Keratinocyte (primary cell): ENCODE data around the gene RALY. TPM values are rescaled to one million over a fixed set of nuclear protein-coding genes. Genes with fewer than 3 reads are reported as not detected.

Source experiments
- DNase-seq: peaks from one replicate; pipeline ENCODE4 v3.0.0-alpha.2; 2011; ENCODE audit warnings: low read depth, missing footprints, low spot score
- FAIRE-seq: peaks from 2 replicates; lab custom pipeline; 2011; peaks lifted over from hg19 to GRCh38; lab: Jason Lieb, UNC
- H2AFZ ChIP-seq: 2 replicates; pipeline ENCODE4 v1.6.0; 2012; ENCODE audit warnings: low read length, control low read depth, inconsistent platforms; ENCODE audit not compliant: control insufficient read depth
- H3K27ac ChIP-seq: 2 replicates; pipeline ENCODE4 v1.5.1; 2011; ENCODE audit warnings: low read length; ENCODE audit not compliant: control insufficient read depth, insufficient read depth
- H3K27me3 ChIP-seq: 3 replicates; pipeline ENCODE4 v1.6.0; 2011; ENCODE audit warnings: low read length; ENCODE audit not compliant: control insufficient read depth, insufficient read depth; ENCODE audit errors: extremely low read depth
- H3K36me3 ChIP-seq, 2 experiments: 2 replicates in 1 of 2; 3 replicates in 1 of 2; pipeline ENCODE4 v1.5.1; 2011; ENCODE audit warnings: low read length in 2 of 2, mild to moderate bottlenecking in 1 of 2; ENCODE audit not compliant: control insufficient read depth in 2 of 2, insufficient read depth in 2 of 2; ENCODE audit errors: extremely low read depth in 1 of 2
- H3K4me1 ChIP-seq: 3 replicates; pipeline ENCODE4 v1.5.1; 2011; ENCODE audit warnings: low read length; ENCODE audit not compliant: control insufficient read depth, insufficient read depth; ENCODE audit errors: extremely low read depth
- H3K4me2 ChIP-seq: 3 replicates; pipeline ENCODE4 v1.6.0; 2011; ENCODE audit warnings: low read depth, low read length; ENCODE audit not compliant: control insufficient read depth, insufficient read depth; ENCODE audit errors: extremely low read depth
- H3K4me3 ChIP-seq, 3 experiments: fragments of 200-600 bp in 1 of 3; sonication (generic) in 1 of 3; 2 replicates in 2 of 3; 3 replicates in 1 of 3; pipeline ENCODE4 v1.5.1; 2011 to 2016; ENCODE audit warnings: low read length in 3 of 3, mild to moderate bottlenecking in 3 of 3, control low read depth in 2 of 3, inconsistent platforms in 1 of 3, low read depth in 1 of 3, mixed read lengths in 1 of 3, mixed run types in 1 of 3, moderate library complexity in 1 of 3; ENCODE audit not compliant: control insufficient read depth in 2 of 3, insufficient read depth in 2 of 3; ENCODE audit errors: extremely low read depth in 1 of 3
- H3K79me2 ChIP-seq: 2 replicates; pipeline ENCODE4 v1.6.0; 2012; ENCODE audit warnings: low read length; ENCODE audit not compliant: control insufficient read depth, insufficient read depth
- H3K9ac ChIP-seq: 3 replicates; pipeline ENCODE4 v1.6.0; 2011; ENCODE audit warnings: low read length; ENCODE audit not compliant: control insufficient read depth, insufficient read depth; ENCODE audit errors: extremely low read depth
- H3K9me1 ChIP-seq: 3 replicates; pipeline ENCODE4 v1.6.0; 2011; ENCODE audit warnings: low read length; ENCODE audit not compliant: control insufficient read depth, insufficient read depth; ENCODE audit errors: extremely low read depth
- H3K9me3 ChIP-seq: 2 replicates; pipeline ENCODE4 v1.5.1; 2012; ENCODE audit warnings: low read depth, low read length; ENCODE audit not compliant: control insufficient read depth
- H4K20me1 ChIP-seq: 3 replicates; pipeline ENCODE4 v1.6.0; 2011; ENCODE audit warnings: low read length; ENCODE audit not compliant: control insufficient read depth, insufficient read depth; ENCODE audit errors: extremely low read depth
- EZH2 ChIP-seq: IDR thresholded peaks from one replicate; pipeline ENCODE4 v1.6.1; 2012; ENCODE audit warnings: inconsistent platforms, mild to moderate bottlenecking, low read length, moderate library complexity
- dilution Hi-C: fragments of 300-500 bp; cut with MboI; formaldehyde crosslinking; loops from one replicate; pipeline ENCODE4 v1.7.0; 2020; ENCODE audit warnings: low sequenced_read_pairs; ENCODE audit not compliant: extremely low pct_ligation_motif_present
- polyA plus RNA-seq, 5 experiments: library from polyadenylated mRNA; depleted of rRNA in 3 of 5; stranded (reverse) in 3 of 5; stranded (forward) in 1 of 5; unstranded in 1 of 5; fragments of >200 nt; gene quantifications; 1 replicate in 1 of 5; 2 replicates in 3 of 5; 3 replicates in 1 of 5; pipeline versions ENCODE4 v1.2.1 to v1.2.3, GENCODE V29; 2011 to 2012; ENCODE audit warnings: missing spikeins in 2 of 5, low read depth in 1 of 5, low replicate concordance in 1 of 5
- TF ChIP-seq, protein P1 (sequence below), 3 experiments: IDR thresholded peaks in 1 of 3; conservative IDR thresholded peaks in 1 of 3; optimal IDR thresholded peaks in 1 of 3; 2 replicates in 2 of 3; 3 replicates in 1 of 3; pipeline versions ENCODE3 to v1.5.1; 2011; ENCODE audit warnings: low read length in 3 of 3, mild to moderate bottlenecking in 3 of 3, moderate library complexity in 2 of 3, control low read depth in 1 of 3, inconsistent platforms in 1 of 3; ENCODE audit not compliant: insufficient read depth in 2 of 3; ENCODE audit errors: extremely low read depth in 1 of 3

The RALY gene
- polyA plus RNA-seq, 1 donor (not counting 4 experiments of a cell fraction or from before 2014, with no cell fraction given) = 118 TPM

DNA sequence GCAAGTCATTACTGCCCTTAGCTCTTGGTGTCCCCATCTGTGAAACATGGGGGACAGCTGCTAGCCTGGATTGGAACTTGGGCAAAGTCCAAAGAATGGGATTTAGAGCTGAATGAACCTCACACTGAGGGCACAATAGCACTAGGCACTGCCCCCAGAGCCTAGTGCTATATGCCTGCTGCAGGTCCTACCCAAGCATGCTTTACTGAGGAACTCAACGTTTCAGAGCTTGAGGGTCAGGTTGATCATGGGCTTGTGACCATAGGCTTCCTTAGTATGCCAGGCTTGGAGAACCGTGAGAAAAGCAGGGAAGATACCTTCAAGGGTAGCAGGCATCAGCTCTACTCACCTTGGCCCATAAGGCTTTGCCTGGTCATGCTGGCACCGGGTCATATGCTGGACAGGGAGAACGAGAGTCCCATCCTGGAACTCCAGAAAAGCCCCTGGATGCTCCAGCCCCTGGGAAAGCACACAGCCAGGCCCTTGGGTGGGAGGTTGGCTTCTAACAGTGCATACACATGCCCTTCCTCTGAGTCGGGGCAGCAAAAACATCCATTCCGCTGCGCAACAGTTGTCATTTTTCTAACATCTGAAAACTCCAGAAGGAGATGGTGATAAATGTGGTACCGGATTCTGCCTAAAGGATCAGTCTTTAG is 88.6 kb downstream of the RALY start:
- no peak for FAIRE-seq

DNA sequence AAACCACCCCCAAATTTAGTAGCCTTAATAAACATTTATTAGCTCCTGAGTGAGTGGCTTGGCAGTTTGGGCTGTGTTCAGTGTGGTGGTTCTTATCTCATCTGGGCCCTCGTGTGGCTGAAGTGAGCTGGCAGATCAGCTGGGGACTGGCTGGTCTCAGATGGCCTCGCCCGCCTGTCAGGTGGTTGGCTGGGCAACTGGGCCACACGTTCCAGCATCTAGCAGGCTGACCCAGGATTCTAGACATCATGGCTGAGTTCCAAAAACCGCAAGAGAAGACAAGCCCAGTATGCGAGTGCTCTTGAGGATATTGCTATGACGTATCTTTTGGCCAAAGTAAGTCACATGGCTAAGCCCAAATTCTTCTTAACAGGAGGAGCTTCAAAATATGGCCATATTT is 89.4 kb downstream of the RALY start:
- H3K36me3 ChIP-seq = peaks cover 18 to 59% of the 10 kb centered on the region in 2 experiments
- peaks cover 3% of the 10 kb centered on the region for H3K9me1 ChIP-seq
- DNase-seq = peak; percentile 74
- peaks cover 16% of the 10 kb centered on the region for H3K4me1 ChIP-seq
- TF ChIP-seq EZH2 = no peak
- TF ChIP-seq, protein P1, sequence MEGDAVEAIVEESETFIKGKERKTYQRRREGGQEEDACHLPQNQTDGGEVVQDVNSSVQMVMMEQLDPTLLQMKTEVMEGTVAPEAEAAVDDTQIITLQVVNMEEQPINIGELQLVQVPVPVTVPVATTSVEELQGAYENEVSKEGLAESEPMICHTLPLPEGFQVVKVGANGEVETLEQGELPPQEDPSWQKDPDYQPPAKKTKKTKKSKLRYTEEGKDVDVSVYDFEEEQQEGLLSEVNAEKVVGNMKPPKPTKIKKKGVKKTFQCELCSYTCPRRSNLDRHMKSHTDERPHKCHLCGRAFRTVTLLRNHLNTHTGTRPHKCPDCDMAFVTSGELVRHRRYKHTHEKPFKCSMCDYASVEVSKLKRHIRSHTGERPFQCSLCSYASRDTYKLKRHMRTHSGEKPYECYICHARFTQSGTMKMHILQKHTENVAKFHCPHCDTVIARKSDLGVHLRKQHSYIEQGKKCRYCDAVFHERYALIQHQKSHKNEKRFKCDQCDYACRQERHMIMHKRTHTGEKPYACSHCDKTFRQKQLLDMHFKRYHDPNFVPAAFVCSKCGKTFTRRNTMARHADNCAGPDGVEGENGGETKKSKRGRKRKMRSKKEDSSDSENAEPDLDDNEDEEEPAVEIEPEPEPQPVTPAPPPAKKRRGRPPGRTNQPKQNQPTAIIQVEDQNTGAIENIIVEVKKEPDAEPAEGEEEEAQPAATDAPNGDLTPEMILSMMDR (optimal IDR thresholded peaks at IDR 0.05 in 1 of 3, IDR thresholded peaks at IDR 0.05 in 1 of 3, conservative IDR thresholded peaks at IDR 0.05 in 1 of 3; ENCODE audit: extremely low read depth in 1 of 3, insufficient read depth in 2 of 3, low read length in 3 of 3) = peak; percentile 16 to 53 (median 30)
- H2AFZ ChIP-seq = no peak overlapping the region
- no peaks in the 10 kb centered on the region for H3K9me3 ChIP-seq
- H3K27ac ChIP-seq = peak overlapping the region; percentile 37
- H3K4me3 ChIP-seq = no peak overlapping the region
- H4K20me1 ChIP-seq = peaks cover 14% of the 10 kb centered on the region
- H3K27me3 ChIP-seq = no peaks in the 10 kb centered on the region
- no peak overlapping the region for H3K9ac ChIP-seq
- H3K79me2 ChIP-seq = no peaks in the 10 kb centered on the region
- dilution Hi-C loops = no loop called here
- FAIRE-seq = peak; percentile 34
- no peak overlapping the region for H3K4me2 ChIP-seq

More for the DNA sequence above, 88.6 kb downstream of the RALY start:
- Histone ChIP-seq H3K4me1 (peaks cover 16% of the 10 kb centered on the region), H3K9me1 (peaks cover 3% of the 10 kb centered on the region), H3K79me2 (no peaks in the 10 kb centered on the region), H3K4me2 (no peak overlapping the region), H3K9ac (peak overlapping the region; percentile 4), H4K20me1 (peaks cover 11% of the 10 kb centered on the region), H3K9me3 (no peaks in the 10 kb centered on the region), H3K27me3 (no peaks in the 10 kb centered on the region), H3K27ac (peak overlapping the region; percentile 37), H3K4me3 (no peak overlapping the region), H3K36me3 (peaks cover 23 to 59% of the 10 kb centered on the region in 2 experiments), H2AFZ (no peak overlapping the region)
- dilution Hi-C loops = no loop called here
- TF ChIP-seq, protein P1 (optimal IDR thresholded peaks at IDR 0.05 in 1 of 3, IDR thresholded peaks at IDR 0.05 in 1 of 3, conservative IDR thresholded peaks at IDR 0.05 in 1 of 3; ENCODE audit: extremely low read depth in 1 of 3, insufficient read depth in 2 of 3, low read length in 3 of 3) = no peak
- TF ChIP-seq EZH2 = no peak
- DNase-seq = no peak
